Peyer's patch (tissue), 4 donors: ENCODE results near the gene FAAP100.

Experiments
- POLR2A ChIP-seq, 2 donors: fragments of 450-650 bp; IDR thresholded peaks; one replicate each; pipeline ENCODE4 v1.5.1; 2017; ENCODE audit warnings: antibody characterized with exemption in 2 of 2, mild to moderate bottlenecking in 2 of 2, moderate library complexity in 2 of 2
- TF ChIP-seq, protein P1 (sequence below), 6 experiments: fragments of 450-650 bp in 4 of 6; fragments of 200-600 bp in 2 of 6; sonication (generic) in 1 of 6; IDR thresholded peaks; one replicate each; pipeline ENCODE4 v1.5.1; 2017 to 2019; ENCODE audit warnings: antibody characterized with exemption in 6 of 6, mild to moderate bottlenecking in 3 of 6, moderate library complexity in 1 of 6

DNA sequence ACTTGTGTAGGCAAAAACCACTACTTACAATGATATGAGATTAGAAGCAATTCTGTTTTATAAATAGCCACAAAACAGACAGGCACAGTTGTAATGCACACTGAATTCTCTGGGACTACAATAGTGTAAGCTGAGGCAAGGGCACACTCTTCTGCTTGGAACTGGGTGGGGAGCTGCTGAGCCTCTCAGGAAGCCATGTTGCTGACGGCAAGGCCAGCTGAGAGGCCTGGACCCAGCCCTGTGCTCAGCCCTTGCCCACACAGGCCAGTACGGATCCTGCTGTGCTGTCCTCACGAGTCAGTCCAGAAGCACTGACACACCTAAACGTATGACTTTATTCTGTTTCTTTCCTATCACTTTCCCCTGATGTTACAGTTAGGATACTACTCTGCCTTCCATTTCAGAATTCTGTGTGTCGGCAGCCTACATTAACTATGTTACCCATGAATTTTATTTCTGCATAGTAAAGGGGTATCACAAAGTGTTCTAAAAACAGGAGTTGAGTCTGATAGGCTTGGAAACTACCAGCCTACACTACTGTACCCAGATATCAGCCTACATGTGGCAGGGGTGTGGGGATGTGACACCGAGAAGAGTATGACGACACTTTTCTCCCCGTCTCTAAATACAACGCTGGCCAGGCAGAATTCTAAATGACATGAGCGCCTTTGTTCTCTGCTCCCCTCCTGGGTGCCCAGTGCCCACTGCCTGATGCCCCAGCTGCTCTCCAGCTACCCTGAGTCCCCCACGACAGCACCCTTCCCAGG, 41.1 kb upstream of the FAAP100 start:
- TF ChIP-seq, protein P1, sequence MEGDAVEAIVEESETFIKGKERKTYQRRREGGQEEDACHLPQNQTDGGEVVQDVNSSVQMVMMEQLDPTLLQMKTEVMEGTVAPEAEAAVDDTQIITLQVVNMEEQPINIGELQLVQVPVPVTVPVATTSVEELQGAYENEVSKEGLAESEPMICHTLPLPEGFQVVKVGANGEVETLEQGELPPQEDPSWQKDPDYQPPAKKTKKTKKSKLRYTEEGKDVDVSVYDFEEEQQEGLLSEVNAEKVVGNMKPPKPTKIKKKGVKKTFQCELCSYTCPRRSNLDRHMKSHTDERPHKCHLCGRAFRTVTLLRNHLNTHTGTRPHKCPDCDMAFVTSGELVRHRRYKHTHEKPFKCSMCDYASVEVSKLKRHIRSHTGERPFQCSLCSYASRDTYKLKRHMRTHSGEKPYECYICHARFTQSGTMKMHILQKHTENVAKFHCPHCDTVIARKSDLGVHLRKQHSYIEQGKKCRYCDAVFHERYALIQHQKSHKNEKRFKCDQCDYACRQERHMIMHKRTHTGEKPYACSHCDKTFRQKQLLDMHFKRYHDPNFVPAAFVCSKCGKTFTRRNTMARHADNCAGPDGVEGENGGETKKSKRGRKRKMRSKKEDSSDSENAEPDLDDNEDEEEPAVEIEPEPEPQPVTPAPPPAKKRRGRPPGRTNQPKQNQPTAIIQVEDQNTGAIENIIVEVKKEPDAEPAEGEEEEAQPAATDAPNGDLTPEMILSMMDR (IDR thresholded peaks at IDR 0.05): no peak
- no peak for TF ChIP-seq POLR2A (IDR thresholded peaks at IDR 0.05)
